Stimulated activated naive CD4-positive, alpha-beta T cell treated with Interleukin-2 at 50 U/mL for 16 hours (primary cell): ENCODE data around the gene EDIL3.
A peak's percentile ranks its signal among the peaks of the same experiment; 100 is the strongest.

Source experiments
- DNase-seq: peaks from one replicate; lab custom pipeline; 2025; lab: John Stamatoyannopoulos, UW

The EDIL3 gene

GRCh38 chr5:83957188-83957587 lies 427.5 kb downstream of the EDIL3 start:
- no peak for DNase-seq

GRCh38 chr5:83956386-83956785 lies 428.3 kb downstream of the EDIL3 start:
- no peak for DNase-seq

- DNase-seq = no peak
Observed at GRCh38 chr5:83955916-83956315, 428.8 kb downstream of the EDIL3 start.

GRCh38 chr5:83947763-83948162 lies 436.9 kb downstream of the EDIL3 start:
- DNase-seq = no peak

GRCh38 chr5:83946516-83946915 lies 438.2 kb downstream of the EDIL3 start:
- no peak for DNase-seq

GRCh38 chr5:83942155-83942554 lies 442.5 kb downstream of the EDIL3 start:
- no peak for DNase-seq

GRCh38 chr5:83937837-83938236 lies 446.8 kb downstream of the EDIL3 start:
- DNase-seq = no peak

- DNase-seq = no peak
Observed at GRCh38 chr5:83931969-83932368, 452.7 kb downstream of the EDIL3 start.

GRCh38 chr5:83927140-83927733 lies 457.4 kb downstream of the EDIL3 start:
- DNase-seq = peak; percentile 2

GRCh38 chr5:83925955-83926337 lies 458.7 kb downstream of the EDIL3 start:
- no peak for DNase-seq

- no peak for DNase-seq
Observed at GRCh38 chr5:83925321-83925954, 459.2 kb downstream of the EDIL3 start.

GRCh38 chr5:83924891-83925290 lies 459.8 kb downstream of the EDIL3 start:
- no peak for DNase-seq

GRCh38 chr5:83924171-83924570 lies 460.5 kb downstream of the EDIL3 start:
- DNase-seq = no peak

GRCh38 chr5:83922699-83923098 lies 462.0 kb downstream of the EDIL3 start:
- DNase-seq = no peak

- DNase-seq = no peak
Observed at GRCh38 chr5:83921666-83922193, 462.9 kb downstream of the EDIL3 start.

GRCh38 chr5:83919071-83920041 lies 465.3 kb downstream of the EDIL3 start:
- DNase-seq = no peak

GRCh38 chr5:83917261-83917908 lies 467.3 kb downstream of the EDIL3 start:
- no peak for DNase-seq

- DNase-seq = no peak
Observed at GRCh38 chr5:83914662-83915418, 469.8 kb downstream of the EDIL3 start.

- DNase-seq = no peak
Observed at GRCh38 chr5:83914199-83914598, 470.5 kb downstream of the EDIL3 start.

- no peak for DNase-seq
Observed at GRCh38 chr5:83913593-83913992, 471.1 kb downstream of the EDIL3 start.

GRCh38 chr5:83911367-83911919 lies 473.2 kb downstream of the EDIL3 start:
- DNase-seq = no peak
